ENCODE results near the gene TXNDC5.

The TXNDC5 gene

DNA sequence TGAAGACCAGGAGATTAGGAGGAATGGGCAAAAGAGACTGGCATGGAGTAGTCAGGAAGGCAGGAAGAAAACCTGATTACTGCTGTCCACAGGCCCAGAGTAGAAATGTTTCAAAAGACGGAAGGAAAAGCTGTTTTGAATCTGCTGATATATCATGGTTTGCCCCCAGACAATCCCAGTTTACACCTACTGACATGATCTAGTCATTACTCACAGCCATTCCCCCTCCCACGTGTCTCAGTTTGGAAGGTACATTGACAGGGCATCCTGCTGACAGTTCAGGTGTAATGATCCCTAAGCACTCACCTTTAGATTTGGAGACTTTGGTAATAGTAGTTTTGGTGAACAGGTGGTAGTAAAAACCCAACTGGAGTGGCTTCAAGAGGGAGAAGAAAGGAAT, 9.8 kb upstream of the TXNDC5 start:
- ChIA-PET CTCF (no interaction called here), POLR2A (no interaction called here)
- no peak for DNase-seq (ENCODE audit: extremely low spot score)
- TF ChIP-seq ELF4 (IDR thresholded peaks at IDR 0.05) (no peak), ZNF384 (IDR thresholded peaks at IDR 0.05) (no peak)

DNA sequence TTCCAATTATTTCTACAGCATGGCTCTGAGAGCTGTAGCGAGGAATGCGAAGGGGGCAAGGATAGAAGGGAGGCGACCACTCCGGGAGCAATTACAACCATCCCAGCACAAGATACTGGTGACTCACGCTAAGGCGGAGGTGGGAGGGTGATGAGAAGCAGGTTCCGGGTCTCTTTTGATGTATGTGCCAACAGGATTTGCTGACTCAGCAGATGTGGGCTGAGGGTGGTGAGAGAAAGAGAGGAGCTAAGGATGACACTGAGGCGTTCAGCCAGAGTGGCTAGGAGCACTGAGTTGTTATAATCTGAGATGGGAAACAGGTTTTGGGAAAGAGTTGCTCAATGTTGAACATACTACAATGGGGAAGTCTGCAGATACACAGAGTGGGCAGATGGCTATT, 9.3 kb upstream of the TXNDC5 start:
- CTCF ChIA-PET, result no interaction called here
- TF ChIP-seq FOXM1 (IDR thresholded peaks at IDR 0.05; ENCODE audit: borderline replicate concordance) (no peak), ELF4 (IDR thresholded peaks at IDR 0.05) (no peak), TARDBP (IDR thresholded peaks at IDR 0.05) (no peak), NFRKB (IDR thresholded peaks at IDR 0.05) (no peak), SP1 (IDR thresholded peaks at IDR 0.05) (no peak), PKNOX1 (IDR thresholded peaks at IDR 0.05) (no peak), CTBP1 (IDR thresholded peaks at IDR 0.05; ENCODE audit: borderline replicate concordance) (no peak), FOXA1 (IDR thresholded peaks at IDR 0.05) (no peak), BHLHE40 (IDR thresholded peaks at IDR 0.05; ENCODE audit: borderline replicate concordance) (no peak), HDGF (IDR thresholded peaks at IDR 0.05; ENCODE audit: borderline replicate concordance) (no peak), SUZ12 (IDR thresholded peaks at IDR 0.05) (no peak), FOXK2 (IDR thresholded peaks at IDR 0.05) (no peak), ZNF384 (IDR thresholded peaks at IDR 0.05) (no peak), L3MBTL2 (conservative IDR thresholded peaks at IDR 0.05) (no peak), LEF1 (IDR thresholded peaks at IDR 0.05; ENCODE audit: borderline replicate concordance) (no peak), ARNT (IDR thresholded peaks at IDR 0.05) (no peak)
- POLR2A ChIA-PET, result no interaction called here
- no peak for DNase-seq (ENCODE audit: extremely low spot score)

- no peak for TF ChIP-seq L3MBTL2 (conservative IDR thresholded peaks at IDR 0.05)
- no peak for TF ChIP-seq LEF1 (IDR thresholded peaks at IDR 0.05; ENCODE audit: borderline replicate concordance)
- no peak for TF ChIP-seq CTBP1 (IDR thresholded peaks at IDR 0.05; ENCODE audit: borderline replicate concordance)
- no peak for TF ChIP-seq SUZ12 (IDR thresholded peaks at IDR 0.05)
- TF ChIP-seq FOXM1 (IDR thresholded peaks at IDR 0.05; ENCODE audit: borderline replicate concordance), result no peak
- TF ChIP-seq FOXK2 (IDR thresholded peaks at IDR 0.05), result no peak
- TF ChIP-seq SP1 (IDR thresholded peaks at IDR 0.05), result no peak
- TF ChIP-seq PKNOX1 (IDR thresholded peaks at IDR 0.05), result no peak
- no peak for TF ChIP-seq ELF4 (IDR thresholded peaks at IDR 0.05)
- TF ChIP-seq FOXA1 (IDR thresholded peaks at IDR 0.05), result no peak
- no peak for TF ChIP-seq TARDBP (IDR thresholded peaks at IDR 0.05)
- no peak for TF ChIP-seq HDGF (IDR thresholded peaks at IDR 0.05; ENCODE audit: borderline replicate concordance)
- no peak for TF ChIP-seq NFRKB (IDR thresholded peaks at IDR 0.05)
- no peak for DNase-seq (ENCODE audit: extremely low spot score)
- ChIA-PET CTCF (no interaction called here), POLR2A (no interaction called here)
These were observed 7.8 kb upstream of the TXNDC5 start for GRCh38 chr6:7918403-7918802.

GRCh38 chr6:7917729-7918128, 7.1 kb upstream of the TXNDC5 start:
- CTCF ChIA-PET, result no interaction called here
- POLR2A ChIA-PET, result no interaction called here
- TF ChIP-seq ZNF384 (IDR thresholded peaks at IDR 0.05), result no peak
- TF ChIP-seq FOXA1 (IDR thresholded peaks at IDR 0.05), result no peak
- no peak for TF ChIP-seq L3MBTL2 (conservative IDR thresholded peaks at IDR 0.05)
- no peak for TF ChIP-seq SP1 (IDR thresholded peaks at IDR 0.05)
- no peak for TF ChIP-seq ELF4 (IDR thresholded peaks at IDR 0.05)
- TF ChIP-seq FOXM1 (IDR thresholded peaks at IDR 0.05; ENCODE audit: borderline replicate concordance), result no peak
- no peak for TF ChIP-seq HDGF (IDR thresholded peaks at IDR 0.05; ENCODE audit: borderline replicate concordance)
- TF ChIP-seq BHLHE40 (IDR thresholded peaks at IDR 0.05; ENCODE audit: borderline replicate concordance), result no peak
- no peak for TF ChIP-seq TARDBP (IDR thresholded peaks at IDR 0.05)
- no peak for TF ChIP-seq FOXK2 (IDR thresholded peaks at IDR 0.05)
- no peak for TF ChIP-seq NFRKB (IDR thresholded peaks at IDR 0.05)
- TF ChIP-seq CTBP1 (IDR thresholded peaks at IDR 0.05; ENCODE audit: borderline replicate concordance), result no peak
- TF ChIP-seq ARNT (IDR thresholded peaks at IDR 0.05), result no peak
- TF ChIP-seq LEF1 (IDR thresholded peaks at IDR 0.05; ENCODE audit: borderline replicate concordance), result no peak
- TF ChIP-seq PKNOX1 (IDR thresholded peaks at IDR 0.05), result no peak
- TF ChIP-seq SUZ12 (IDR thresholded peaks at IDR 0.05), result no peak
- no peak for DNase-seq (ENCODE audit: extremely low spot score)

- ChIA-PET POLR2A (no interaction called here), CTCF (no interaction called here)
- no peak for TF ChIP-seq ELF4 (IDR thresholded peaks at IDR 0.05)
- TF ChIP-seq HDGF (IDR thresholded peaks at IDR 0.05; ENCODE audit: borderline replicate concordance), result no peak
- no peak for TF ChIP-seq ZNF384 (IDR thresholded peaks at IDR 0.05)
- no peak for TF ChIP-seq ARNT (IDR thresholded peaks at IDR 0.05)
- no peak for TF ChIP-seq LEF1 (IDR thresholded peaks at IDR 0.05; ENCODE audit: borderline replicate concordance)
- TF ChIP-seq PKNOX1 (IDR thresholded peaks at IDR 0.05), result no peak
- TF ChIP-seq FOXK2 (IDR thresholded peaks at IDR 0.05), result no peak
- TF ChIP-seq SP1 (IDR thresholded peaks at IDR 0.05), result no peak
- TF ChIP-seq NFRKB (IDR thresholded peaks at IDR 0.05), result no peak
- TF ChIP-seq TARDBP (IDR thresholded peaks at IDR 0.05), result no peak
- TF ChIP-seq CTBP1 (IDR thresholded peaks at IDR 0.05; ENCODE audit: borderline replicate concordance), result no peak
- TF ChIP-seq SUZ12 (IDR thresholded peaks at IDR 0.05), result no peak
- no peak for TF ChIP-seq FOXM1 (IDR thresholded peaks at IDR 0.05; ENCODE audit: borderline replicate concordance)
- TF ChIP-seq FOXA1 (IDR thresholded peaks at IDR 0.05), result no peak
- no peak for TF ChIP-seq BHLHE40 (IDR thresholded peaks at IDR 0.05; ENCODE audit: borderline replicate concordance)
- no peak for TF ChIP-seq L3MBTL2 (conservative IDR thresholded peaks at IDR 0.05)
- DNase-seq (ENCODE audit: extremely low spot score), result no peak
These were observed 6.4 kb upstream of the TXNDC5 start for GRCh38 chr6:7916959-7917358.
